Kidney tubule cell (primary cell): Measurements from ENCODE around the gene AK8.

Experiments used
- DNase-seq: peaks from one replicate; pipeline ENCODE4 v3.0.0-alpha.2; 2018; ENCODE audit warnings: low spot score

AK8 gene

DNA sequence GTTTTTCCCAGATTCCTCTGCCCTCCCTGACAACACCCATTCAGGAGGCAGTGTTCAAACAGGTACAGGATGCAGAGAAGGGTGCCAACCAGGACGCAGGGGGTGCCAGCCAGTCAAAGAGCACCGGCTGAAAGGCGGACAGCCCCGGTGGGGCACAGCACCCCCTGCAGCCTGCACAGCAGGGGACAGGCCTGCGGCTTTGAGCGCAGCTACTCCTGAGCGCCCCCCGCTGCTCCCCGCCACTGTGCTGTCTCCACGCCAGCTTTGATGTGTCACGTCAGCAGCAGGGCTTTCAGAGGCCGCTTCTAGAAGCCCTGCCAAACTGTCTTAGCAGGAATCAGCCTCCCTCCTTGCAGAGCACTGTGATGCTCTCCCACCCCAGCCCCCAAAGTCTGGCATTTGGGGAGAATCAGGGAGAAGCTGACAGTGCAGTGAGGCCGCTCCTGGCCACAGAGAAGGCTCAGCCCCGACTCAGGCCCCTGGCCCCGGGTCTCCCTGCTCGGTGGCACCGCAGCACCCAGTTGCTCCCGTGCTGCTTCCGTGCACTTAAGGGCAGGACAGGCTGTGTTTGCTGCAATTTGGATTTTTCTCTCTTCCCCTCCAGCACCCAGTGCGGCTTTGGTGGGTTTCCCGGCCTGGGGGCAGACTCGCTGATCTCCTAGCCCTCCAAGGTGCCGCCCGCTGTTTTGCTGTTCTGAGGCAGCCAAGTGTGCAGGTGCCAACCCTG is 20.3 kb downstream of the AK8 start:
- no peak for DNase-seq

GRCh38 chr9:132857031-132857430 is 21.1 kb downstream of the AK8 start:
- no peak for DNase-seq

DNA sequence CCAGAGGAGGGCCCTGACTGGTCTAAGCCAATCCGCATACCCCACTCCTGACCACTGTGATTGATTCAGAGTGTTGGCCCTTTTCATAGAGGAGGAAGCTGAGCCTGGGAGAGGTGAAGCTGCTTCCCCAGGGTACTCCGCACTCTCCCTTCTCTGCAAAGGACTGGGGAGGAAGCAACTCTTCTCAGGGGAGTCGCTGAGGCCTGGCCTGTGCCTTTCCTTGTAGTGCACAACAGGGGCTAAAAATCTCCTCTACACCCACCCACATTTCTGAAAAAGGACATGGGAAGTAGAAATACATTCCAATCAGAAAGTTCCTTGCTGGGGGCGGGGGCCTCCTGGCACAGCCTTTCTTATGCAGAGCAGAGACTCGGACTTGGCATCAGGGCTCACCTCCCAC is 22.2 kb downstream of the AK8 start:
- DNase-seq: no peak

DNA sequence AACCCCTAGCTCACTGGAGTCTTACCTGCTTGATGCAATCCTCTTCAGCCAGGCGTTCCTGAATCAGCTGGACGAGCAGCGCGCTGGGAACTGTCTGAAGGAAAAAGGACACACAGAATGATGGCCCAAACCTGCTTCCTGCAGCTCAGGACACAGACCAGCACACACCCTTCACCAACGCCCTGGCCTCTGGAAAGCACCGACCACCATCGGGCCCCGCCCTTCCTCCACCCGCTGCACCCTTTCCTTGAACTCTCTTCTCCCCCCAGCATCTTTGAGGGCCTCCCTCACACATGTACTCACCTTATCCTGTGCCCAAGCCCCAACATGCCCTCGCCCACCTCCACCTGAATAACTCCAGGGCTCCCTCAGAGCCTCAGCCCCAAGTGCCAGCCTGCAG is 23.3 kb downstream of the AK8 start:
- no peak for DNase-seq

DNA sequence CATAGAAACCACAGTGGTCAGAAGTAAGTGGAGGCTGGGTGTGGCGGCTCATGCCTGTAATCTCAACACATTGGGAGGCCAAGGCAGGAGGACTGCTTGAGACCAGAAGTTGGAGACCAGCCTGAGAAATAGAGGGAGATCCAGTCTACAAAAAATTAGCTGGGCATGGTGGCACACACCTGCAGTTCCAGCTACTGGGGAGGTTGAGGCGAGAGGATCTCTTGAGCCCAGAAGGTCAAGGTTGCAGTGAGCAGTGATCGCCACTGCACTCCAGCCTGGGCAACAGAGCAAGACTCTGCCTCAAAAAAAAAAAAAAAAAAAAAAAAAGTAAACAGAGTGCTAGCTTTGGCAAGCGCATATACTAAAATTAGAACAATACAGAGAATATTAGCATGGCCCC is 24.6 kb downstream of the AK8 start:
- DNase-seq: no peak

DNA sequence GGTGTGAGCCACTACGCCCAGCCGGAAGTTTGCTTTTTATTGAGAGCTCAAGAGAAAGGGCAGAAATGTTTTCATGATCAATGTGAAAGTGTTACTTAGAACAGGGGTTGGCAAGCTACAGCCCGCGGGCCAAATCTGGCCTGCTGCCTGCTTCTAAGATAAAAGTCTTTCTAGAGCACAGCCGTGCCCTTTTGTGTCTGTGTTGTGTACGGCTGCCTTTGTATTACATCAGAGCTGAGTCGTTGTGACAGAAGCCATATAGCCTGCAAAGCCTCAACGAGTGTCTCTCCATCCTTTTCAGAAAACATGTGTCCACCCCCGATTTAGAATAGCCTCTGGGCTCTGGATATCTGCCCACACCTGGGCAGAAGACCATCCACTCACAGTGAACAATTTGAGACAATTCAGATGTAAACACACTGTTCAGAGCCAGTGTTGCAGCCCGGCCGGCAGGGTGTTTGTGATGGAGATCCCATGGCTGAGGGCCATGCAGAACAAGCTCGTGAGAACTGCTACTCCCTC is 28.8 kb downstream of the AK8 start:
- no peak for DNase-seq

DNA sequence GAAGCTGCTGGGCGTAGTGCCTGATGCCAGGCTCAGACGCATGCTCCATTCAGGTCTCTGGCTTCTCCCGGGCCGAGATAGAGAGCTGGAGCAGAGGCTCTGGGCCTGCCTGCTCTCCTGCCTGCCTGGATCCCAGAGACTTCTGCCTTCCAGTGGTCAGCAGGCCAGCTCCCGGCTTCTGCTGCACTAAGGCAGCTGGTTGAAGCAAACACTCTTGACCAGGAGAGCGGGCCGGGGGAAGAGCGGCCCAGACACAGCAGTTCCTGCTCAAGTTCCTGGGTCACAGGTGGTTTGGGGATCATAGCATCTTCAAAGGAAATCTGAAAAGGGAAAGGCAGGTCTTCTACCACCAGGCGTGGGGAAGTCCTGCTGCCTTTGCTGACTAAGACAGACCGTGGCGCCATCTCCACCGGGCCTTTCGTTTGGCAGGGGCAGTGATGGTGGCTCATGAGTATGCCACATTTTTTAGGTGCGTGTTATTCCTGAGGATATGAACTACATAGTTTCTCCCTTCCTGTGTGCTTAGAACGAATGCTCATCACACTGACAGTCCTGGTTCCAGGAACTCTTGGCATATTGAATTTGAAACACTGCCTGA is 31.1 kb downstream of the AK8 start:
- DNase-seq: no peak

GRCh38 chr9:132846109-132846917 is 31.8 kb downstream of the AK8 start:
- DNase-seq: no peak

DNA sequence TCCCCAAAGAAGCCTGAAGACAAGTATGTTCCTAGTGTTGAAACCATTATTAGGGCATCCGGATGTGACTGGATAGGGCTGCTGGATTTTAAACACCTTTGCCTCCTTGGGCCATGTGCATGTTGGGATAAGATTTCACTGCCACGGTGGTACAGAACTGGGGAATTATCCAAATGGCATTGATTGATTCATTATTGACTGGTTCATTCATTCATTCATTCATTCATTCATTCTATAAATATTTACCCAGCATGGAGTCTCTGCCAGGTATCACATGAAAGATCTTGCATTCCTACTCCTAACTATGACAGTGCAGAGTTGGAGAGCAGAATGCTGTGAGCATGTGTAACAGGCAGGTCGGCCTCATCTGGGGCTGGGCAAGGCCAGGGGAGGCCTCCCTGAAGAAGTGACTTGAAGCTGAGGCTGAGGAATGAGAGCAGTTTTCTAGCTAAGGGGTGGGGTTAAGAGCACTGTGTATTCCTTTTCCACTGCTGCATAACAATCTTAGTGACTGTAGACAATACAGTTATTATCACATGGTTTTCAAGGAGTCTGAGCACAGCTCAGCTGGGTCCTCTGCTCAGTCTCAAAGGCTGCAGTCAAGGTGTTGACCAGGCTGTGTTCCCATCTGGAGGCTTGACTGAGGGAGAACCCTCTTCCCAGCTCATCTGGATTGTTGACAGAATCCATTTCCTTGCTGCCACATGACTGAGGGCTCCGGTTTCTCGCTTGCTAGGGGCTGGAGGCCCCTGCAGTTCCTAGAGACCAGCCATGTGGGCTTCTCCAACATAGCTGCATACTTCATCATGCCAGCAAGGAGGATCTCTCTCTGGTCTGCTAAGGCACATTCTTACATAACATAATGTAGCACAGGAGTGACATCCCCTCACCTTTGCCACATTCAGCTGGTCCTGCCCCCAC is 35.7 kb downstream of the AK8 start:
- no peak for DNase-seq

- no peak for DNase-seq
Measured at GRCh38 chr9:132840980-132841379, 37.1 kb downstream of the AK8 start.

GRCh38 chr9:132838291-132838690 is 39.8 kb downstream of the AK8 start:
- no peak for DNase-seq

- DNase-seq: no peak
Measured at GRCh38 chr9:132837501-132838286, 40.4 kb downstream of the AK8 start.

DNA sequence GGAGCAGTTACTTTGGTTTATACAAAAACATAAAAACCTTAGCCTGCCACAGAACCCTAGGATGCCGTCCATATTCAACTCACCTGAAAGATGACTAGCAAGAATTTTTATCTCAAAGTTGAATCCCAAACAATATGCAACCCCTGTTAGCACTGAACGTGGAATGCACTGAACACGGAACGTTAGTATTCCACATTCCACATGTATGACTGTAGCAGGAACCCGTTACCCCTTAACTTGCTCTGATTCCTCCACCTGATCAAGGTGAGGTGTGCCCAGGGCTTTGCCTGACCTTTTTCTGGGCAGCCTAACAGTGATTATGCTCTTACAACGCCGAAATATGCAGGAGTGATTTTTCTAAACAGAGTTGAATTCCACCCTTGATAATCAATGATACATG is 43.7 kb downstream of the AK8 start:
- DNase-seq: peak; percentile 5

DNA sequence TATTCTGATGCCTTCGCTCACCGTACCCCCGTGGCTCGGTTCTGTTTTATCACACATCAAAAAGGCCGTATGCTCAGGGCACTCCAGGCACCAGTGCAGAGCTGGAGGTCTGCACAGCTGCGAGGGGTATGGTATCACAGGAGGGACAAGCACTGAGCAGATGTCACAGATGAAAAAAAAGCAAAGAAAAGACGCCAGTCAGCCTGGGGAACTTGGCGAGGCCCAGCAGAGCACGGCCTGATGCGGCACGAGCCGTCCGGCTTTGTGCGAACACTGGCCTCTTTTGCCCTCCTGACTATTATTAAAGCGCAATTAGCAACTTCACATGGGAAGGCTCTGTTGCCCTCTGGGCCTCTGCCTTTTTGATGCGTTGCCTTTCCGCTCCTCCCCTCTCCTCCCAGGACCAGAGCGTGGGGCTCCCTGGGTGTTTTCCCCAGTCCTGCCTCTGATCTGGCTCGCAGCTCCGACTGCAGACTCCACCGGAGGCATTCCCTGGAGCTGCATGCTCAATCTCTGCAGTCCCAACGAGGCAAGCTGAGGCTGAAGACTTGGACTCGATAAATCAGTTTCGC is 44.4 kb downstream of the AK8 start:
- no peak for DNase-seq

DNA sequence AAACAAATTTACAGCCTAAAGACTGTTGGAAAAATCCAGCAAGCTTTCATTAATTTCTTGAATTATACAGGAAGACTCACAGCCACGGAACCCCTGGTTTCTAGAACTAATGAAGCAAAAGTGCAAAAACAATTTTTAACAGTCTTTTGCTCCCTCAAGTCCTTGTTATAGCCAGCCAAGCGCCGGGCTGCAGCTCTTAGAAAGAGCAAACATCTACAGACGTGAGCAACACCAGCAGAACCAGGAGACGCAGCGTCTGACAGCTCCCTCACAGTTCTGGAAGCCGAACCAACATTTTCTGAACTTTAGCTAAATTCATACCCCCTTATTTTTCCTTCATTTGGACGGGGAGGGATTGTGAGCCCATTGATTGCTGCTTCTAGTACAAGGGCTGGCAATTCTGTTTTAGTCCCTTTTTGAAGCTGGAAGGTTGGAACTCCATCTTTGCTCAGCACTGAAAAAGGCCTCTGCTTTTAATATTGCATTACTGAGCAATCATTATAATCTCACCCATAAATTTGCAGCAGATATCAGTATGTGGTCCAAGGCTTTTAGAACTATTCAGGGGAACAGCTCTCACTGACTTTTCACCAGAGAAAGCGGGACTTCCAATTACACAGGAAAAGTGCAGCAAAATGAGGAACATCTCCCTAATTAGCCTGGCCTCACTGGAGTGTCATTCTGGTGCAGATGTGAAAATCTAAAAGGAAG is 45.8 kb downstream of the AK8 start:
- no peak for DNase-seq

GRCh38 chr9:132828201-132828770 is 49.8 kb downstream of the AK8 start:
- DNase-seq: no peak

DNA sequence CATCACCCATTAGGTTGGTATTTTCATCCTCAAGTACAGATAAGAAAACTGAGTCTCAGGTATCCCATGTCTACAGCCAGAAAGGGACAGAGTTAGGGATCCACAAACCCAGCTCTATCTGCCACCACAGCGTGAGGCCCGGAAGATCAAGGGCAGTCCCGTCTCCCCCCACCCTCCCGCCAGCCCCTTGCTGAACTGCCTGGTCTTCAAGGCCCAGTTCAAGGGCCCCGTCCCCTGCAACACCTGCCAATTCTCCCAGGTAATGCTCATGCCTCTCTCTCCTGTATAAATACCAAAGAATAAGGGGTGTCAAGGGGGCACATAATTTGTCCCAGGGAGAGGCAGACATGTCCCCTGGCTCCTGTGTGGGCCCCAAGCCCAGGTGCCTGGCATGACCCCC is 50.7 kb downstream of the AK8 start:
- DNase-seq: no peak

DNA sequence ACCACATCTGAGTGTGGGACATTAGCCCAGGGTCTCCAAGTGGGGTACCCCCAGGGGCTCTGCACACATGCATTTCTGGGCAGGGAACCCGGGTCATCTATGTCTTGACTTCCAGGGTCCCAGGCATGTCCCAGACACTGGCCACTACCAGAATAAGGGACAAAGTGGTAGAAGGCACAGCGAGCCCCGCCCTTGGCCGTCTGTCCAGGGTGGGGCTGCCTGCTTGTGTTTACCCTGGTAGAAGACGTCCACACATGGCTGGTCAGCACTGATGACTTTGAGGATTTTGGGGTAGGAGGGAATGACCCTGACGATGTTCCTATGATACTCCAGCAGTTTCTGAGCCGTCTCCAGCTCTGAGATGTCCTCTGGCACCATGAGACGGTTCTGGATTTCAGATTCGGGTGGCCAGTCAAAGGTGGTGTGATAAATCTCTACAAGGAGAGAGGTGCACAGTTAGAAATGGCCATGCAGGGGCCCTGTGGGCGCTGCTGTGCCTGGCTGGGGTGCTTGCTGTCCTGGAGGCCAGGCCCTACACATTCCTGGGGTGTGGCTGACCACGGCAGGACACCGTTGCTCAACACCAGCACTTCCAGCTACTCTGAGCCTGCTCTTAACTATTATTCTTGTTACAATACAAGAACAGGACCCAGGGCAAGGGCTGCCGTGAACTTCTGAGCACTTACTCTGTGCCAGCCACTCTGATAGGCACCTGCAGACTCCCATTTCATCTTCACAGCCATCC is 51.3 kb downstream of the AK8 start:
- DNase-seq: no peak

DNA sequence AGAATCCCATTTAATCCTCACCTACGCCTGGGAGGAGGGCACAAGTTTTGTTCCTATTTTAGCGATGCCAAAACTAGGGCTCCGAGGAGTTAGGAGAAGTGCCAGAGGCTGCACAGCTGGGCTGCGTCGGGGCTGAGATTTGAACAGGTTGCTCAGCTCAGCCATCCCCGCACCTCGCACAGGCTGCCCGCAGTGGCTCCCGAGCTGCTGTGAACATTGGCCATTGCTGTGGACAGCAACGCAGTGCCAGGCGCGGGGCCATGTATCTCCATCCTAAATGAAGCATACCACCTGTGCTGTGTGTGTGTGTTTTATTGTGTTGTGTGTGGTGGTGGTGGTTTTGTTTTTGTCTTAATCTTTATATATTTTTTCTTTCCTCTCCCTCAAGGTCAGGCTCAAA is 52.0 kb downstream of the AK8 start:
- no peak for DNase-seq
